ENCODE data around the gene ELF4. TPM values are rescaled to one million over a fixed set of nuclear protein-coding genes. Genes with fewer than 3 reads are reported as not detected.

The ELF4 gene
- total RNA-seq, 4 donors from 2014 or later: 17.3 to 26.3 (median 21.6) TPM

- Histone ChIP-seq H3K9me3 (no peaks in the 10 kb centered on the region), H3K4me1 (peaks cover 49% of the 10 kb centered on the region), H3K27ac (no peak overlapping the region), H3K27me3 (no peaks in the 10 kb centered on the region), H3K4me3 (no peak overlapping the region), H3K36me3 (no peaks in the 10 kb centered on the region)
- no peak for DNase-seq (ENCODE audit: low spot score in 2 of 2)
- TF ChIP-seq EP300 (IDR thresholded peaks at IDR 0.05) (no peak), POLR2AphosphoS5 (IDR thresholded peaks at IDR 0.05) (no peak), POLR2A (IDR thresholded peaks at IDR 0.05) (no peak)
- TF ChIP-seq, protein P1, sequence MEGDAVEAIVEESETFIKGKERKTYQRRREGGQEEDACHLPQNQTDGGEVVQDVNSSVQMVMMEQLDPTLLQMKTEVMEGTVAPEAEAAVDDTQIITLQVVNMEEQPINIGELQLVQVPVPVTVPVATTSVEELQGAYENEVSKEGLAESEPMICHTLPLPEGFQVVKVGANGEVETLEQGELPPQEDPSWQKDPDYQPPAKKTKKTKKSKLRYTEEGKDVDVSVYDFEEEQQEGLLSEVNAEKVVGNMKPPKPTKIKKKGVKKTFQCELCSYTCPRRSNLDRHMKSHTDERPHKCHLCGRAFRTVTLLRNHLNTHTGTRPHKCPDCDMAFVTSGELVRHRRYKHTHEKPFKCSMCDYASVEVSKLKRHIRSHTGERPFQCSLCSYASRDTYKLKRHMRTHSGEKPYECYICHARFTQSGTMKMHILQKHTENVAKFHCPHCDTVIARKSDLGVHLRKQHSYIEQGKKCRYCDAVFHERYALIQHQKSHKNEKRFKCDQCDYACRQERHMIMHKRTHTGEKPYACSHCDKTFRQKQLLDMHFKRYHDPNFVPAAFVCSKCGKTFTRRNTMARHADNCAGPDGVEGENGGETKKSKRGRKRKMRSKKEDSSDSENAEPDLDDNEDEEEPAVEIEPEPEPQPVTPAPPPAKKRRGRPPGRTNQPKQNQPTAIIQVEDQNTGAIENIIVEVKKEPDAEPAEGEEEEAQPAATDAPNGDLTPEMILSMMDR (IDR thresholded peaks at IDR 0.05): no peak
- 68% methylated on average over 4 of the region's 6 CpGs for WGBS
These were observed 14.9 kb downstream of the ELF4 start for GRCh38 chrX:130095249-130096030.

- H3K4me3 ChIP-seq: no peak overlapping the region
- H3K4me1 ChIP-seq: peaks cover 41% of the 10 kb centered on the region
- no peaks in the 10 kb centered on the region for H3K27me3 ChIP-seq
- TF ChIP-seq POLR2A (IDR thresholded peaks at IDR 0.05) (no peak), POLR2AphosphoS5 (IDR thresholded peaks at IDR 0.05) (no peak), EP300 (IDR thresholded peaks at IDR 0.05) (no peak)
- TF ChIP-seq, protein P1 (IDR thresholded peaks at IDR 0.05): no peak
- H3K27ac ChIP-seq: no peak overlapping the region
- H3K9me3 ChIP-seq: no peaks in the 10 kb centered on the region
- no peaks in the 10 kb centered on the region for H3K36me3 ChIP-seq
- 42% methylated on average over 8 of the region's 8 CpGs for WGBS
- no peak for DNase-seq (ENCODE audit: low spot score in 2 of 2)
These were observed 15.6 kb downstream of the ELF4 start for GRCh38 chrX:130094696-130095095.

GRCh38 chrX:130093271-130093670 lies 17.0 kb downstream of the ELF4 start:
- no peak for DNase-seq (ENCODE audit: low spot score in 2 of 2)
- WGBS: 87% methylated on average over 2 of the region's 2 CpGs
- no peak overlapping the region for H3K4me3 ChIP-seq
- H3K36me3 ChIP-seq: no peaks in the 10 kb centered on the region
- peaks cover 27% of the 10 kb centered on the region for H3K4me1 ChIP-seq
- no peak overlapping the region for H3K27ac ChIP-seq
- no peak for TF ChIP-seq POLR2A (IDR thresholded peaks at IDR 0.05)
- no peak for TF ChIP-seq EP300 (IDR thresholded peaks at IDR 0.05)
- TF ChIP-seq POLR2AphosphoS5 (IDR thresholded peaks at IDR 0.05): no peak
- TF ChIP-seq, protein P1 (IDR thresholded peaks at IDR 0.05): no peak
- no peaks in the 10 kb centered on the region for H3K9me3 ChIP-seq
- no peaks in the 10 kb centered on the region for H3K27me3 ChIP-seq

GRCh38 chrX:130091980-130092522 lies 18.2 kb downstream of the ELF4 start:
- Histone ChIP-seq H3K4me3 (no peak overlapping the region), H3K4me1 (peaks cover 22% of the 10 kb centered on the region), H3K36me3 (no peaks in the 10 kb centered on the region), H3K27ac (no peak overlapping the region), H3K9me3 (no peaks in the 10 kb centered on the region), H3K27me3 (no peaks in the 10 kb centered on the region)
- DNase-seq (ENCODE audit: low spot score in 2 of 2): no peak
- WGBS: 49% methylated on average over 4 of the region's 10 CpGs
- TF ChIP-seq, protein P1 (IDR thresholded peaks at IDR 0.05): no peak
- TF ChIP-seq POLR2AphosphoS5 (IDR thresholded peaks at IDR 0.05): no peak
- TF ChIP-seq EP300 (IDR thresholded peaks at IDR 0.05): no peak
- no peak for TF ChIP-seq POLR2A (IDR thresholded peaks at IDR 0.05)

DNA sequence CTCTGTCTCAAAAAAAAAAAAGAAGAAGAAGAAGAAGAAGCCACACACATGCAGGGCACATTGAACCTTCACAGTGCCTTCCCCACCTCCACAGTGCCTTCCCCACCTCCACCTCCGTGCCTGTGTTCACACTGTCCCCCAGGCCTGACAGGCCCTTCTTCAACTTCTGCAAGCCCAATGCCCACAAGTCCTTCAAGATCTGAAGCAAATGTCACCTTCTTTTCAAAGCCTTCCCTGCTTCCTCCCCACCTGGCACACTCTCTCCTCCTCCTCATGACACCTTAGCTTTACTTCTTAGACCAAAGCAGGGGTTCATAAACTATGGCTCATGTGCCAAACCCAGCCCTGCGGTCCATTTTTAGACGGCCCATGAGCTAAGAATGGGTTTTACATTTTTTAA lies 19.9 kb downstream of the ELF4 start:
- no peak overlapping the region for H3K27ac ChIP-seq
- 88% methylated on average over 3 of the region's 3 CpGs for WGBS
- H3K36me3 ChIP-seq: no peaks in the 10 kb centered on the region

More for the DNA sequence above, 19.9 kb downstream of the ELF4 start:
- H3K27me3 ChIP-seq: no peaks in the 10 kb centered on the region
- H3K9me3 ChIP-seq: no peaks in the 10 kb centered on the region
- no peak for DNase-seq (ENCODE audit: low spot score in 2 of 2)
- TF ChIP-seq, protein P1 (IDR thresholded peaks at IDR 0.05): no peak
- TF ChIP-seq POLR2AphosphoS5 (IDR thresholded peaks at IDR 0.05): no peak
- TF ChIP-seq EP300 (IDR thresholded peaks at IDR 0.05): no peak
- TF ChIP-seq POLR2A (IDR thresholded peaks at IDR 0.05): no peak
- no peak overlapping the region for H3K4me3 ChIP-seq
- peaks cover 30% of the 10 kb centered on the region for H3K4me1 ChIP-seq

Measured in suprapubic skin (tissue), 4 donors.